Fibroblast of villous mesenchyme (primary cell): ENCODE results near the gene DLGAP1. TPM values are rescaled to one million over a fixed set of nuclear protein-coding genes. Genes with fewer than 3 reads are reported as not detected.
A peak's percentile ranks its signal among the peaks of the same experiment; 100 is the strongest.

Source experiments
- DNase-seq: peaks from one replicate; pipeline ENCODE4 v3.0.0-alpha.2; 2010; ENCODE audit warnings: low read depth
- H3K4me3 ChIP-seq: 2 replicates; pipeline ENCODE4 v1.5.1; 2011; ENCODE audit warnings: low read depth, mild to moderate bottlenecking, low read length
- CTCF ChIP-seq: IDR thresholded peaks from 2 replicates; pipeline ENCODE4 v1.5.1; 2012; ENCODE audit warnings: low read depth, mild to moderate bottlenecking, low read length; ENCODE audit not compliant: insufficient read depth
- total RNA-seq: library from RNA; depleted of rRNA; stranded (reverse); fragments of >200 nt; gene quantifications from 2 replicates; pipeline ENCODE4 v1.2.3, GENCODE V29; 2012

DLGAP1 gene
- total RNA-seq, 1 donor: 0.86 TPM

- H3K4me3 ChIP-seq: no peak overlapping the region
- no peak for TF ChIP-seq CTCF
- no peak for DNase-seq
Observed at GRCh38 chr18:3692113-3692621, 762.9 kb downstream of the DLGAP1 start.

GRCh38 chr18:3691705-3692104 is 763.4 kb downstream of the DLGAP1 start:
- no peak for TF ChIP-seq CTCF
- H3K4me3 ChIP-seq: no peak overlapping the region
- no peak for DNase-seq

GRCh38 chr18:3690764-3691066 is 764.4 kb downstream of the DLGAP1 start:
- H3K4me3 ChIP-seq: no peak overlapping the region
- no peak for TF ChIP-seq CTCF
- no peak for DNase-seq

- no peak for DNase-seq
- TF ChIP-seq CTCF: no peak
- H3K4me3 ChIP-seq: no peak overlapping the region
Observed at GRCh38 chr18:3689986-3690763, 764.9 kb downstream of the DLGAP1 start.

- H3K4me3 ChIP-seq: no peak overlapping the region
- no peak for TF ChIP-seq CTCF
- peak; percentile 69 for DNase-seq
Observed at GRCh38 chr18:3689091-3689490, 766.0 kb downstream of the DLGAP1 start.

- peak; percentile 91 for DNase-seq
- H3K4me3 ChIP-seq: no peak overlapping the region
- TF ChIP-seq CTCF: no peak
Observed at GRCh38 chr18:3688690-3689089, 766.4 kb downstream of the DLGAP1 start.

GRCh38 chr18:3683483-3683882 is 771.6 kb downstream of the DLGAP1 start:
- TF ChIP-seq CTCF: no peak
- no peak for DNase-seq

More at GRCh38 chr18:3683483-3683882, 771.6 kb downstream of the DLGAP1 start:
- H3K4me3 ChIP-seq: no peak overlapping the region
